Left ventricle myocardium inferior (tissue), 1 donor: ENCODE measurements around the gene C17orf67. TPM values are rescaled to one million over a fixed set of nuclear protein-coding genes. Genes with fewer than 3 reads are reported as not detected.

Experiments
- DNase-seq: peaks from one replicate; pipeline ENCODE4 v3.0.0-alpha.2; 2020
- H3K27ac ChIP-seq: fragments of 200-600 bp; replicated peaks from 2 replicates; pipeline ENCODE4 v1.8.0; 2021
- H3K27me3 ChIP-seq: fragments of 200-600 bp; 2 replicates; pipeline ENCODE4 v1.8.0; 2021; ENCODE audit warnings: low read depth
- H3K36me3 ChIP-seq: fragments of 200-600 bp; 2 replicates; pipeline ENCODE4 v1.8.0; 2021
- H3K4me1 ChIP-seq: fragments of 200-600 bp; 2 replicates; pipeline ENCODE4 v1.8.0; 2021
- H3K4me3 ChIP-seq: fragments of 200-600 bp; 2 replicates; pipeline ENCODE4 v1.8.0; 2021; ENCODE audit warnings: mild to moderate bottlenecking, moderate library complexity
- H3K9me3 ChIP-seq: fragments of 200-600 bp; replicated peaks from 2 replicates; pipeline ENCODE4 v1.8.0; 2021
- intact Hi-C: fragments of 100-400 bp; cut with micrococcal nuclease; formaldehyde crosslinking; loops from one replicate; pipeline ENCODE4 v1.11.0; 2022
- total RNA-seq: library from RNA; stranded (reverse); fragmentation: NEBNext Ultra II Directional; extraction: Animal tissue kit (Norgen Biotek cat#: 25700); gene quantifications from one replicate; pipeline ENCODE4 v1.2.1, GENCODE V29; 2021
- TF ChIP-seq, protein P1 (sequence below): fragments of 200-600 bp; IDR thresholded peaks from 2 replicates; pipeline ENCODE4 v1.8.0; 2021; ENCODE audit warnings: antibody characterized with exemption, mild to moderate bottlenecking, borderline replicate concordance
- donor health status: DM: no; HTN: yes; CAD: no; lungs with severe emphysema.

The C17orf67 gene
- total RNA-seq, 1 donor from 2014 or later = 1.1 TPM

DNA sequence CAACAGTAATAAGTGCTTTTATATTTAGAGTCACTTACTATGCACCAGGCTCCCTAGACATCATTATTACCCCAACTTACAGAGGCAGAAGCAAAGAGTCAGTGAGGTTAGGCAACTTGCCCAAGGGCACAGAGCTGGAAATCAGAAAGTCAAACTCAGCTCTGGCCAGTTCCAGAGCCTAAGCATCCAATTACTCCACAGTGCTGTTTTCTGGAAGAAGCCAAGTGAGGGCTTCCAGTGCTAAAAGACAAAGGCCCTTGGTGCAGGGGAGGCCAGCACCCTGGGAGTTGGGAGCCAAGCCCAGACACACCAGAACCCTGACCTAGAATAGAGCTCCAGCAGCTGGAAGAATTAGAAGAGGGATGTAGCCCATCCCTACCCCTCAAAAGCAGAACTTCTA lies 40.2 kb downstream of the C17orf67 start:
- intact Hi-C loops = no loop called here
- no peaks in the 10 kb centered on the region for H3K27me3 ChIP-seq
- no peak for DNase-seq

DNA sequence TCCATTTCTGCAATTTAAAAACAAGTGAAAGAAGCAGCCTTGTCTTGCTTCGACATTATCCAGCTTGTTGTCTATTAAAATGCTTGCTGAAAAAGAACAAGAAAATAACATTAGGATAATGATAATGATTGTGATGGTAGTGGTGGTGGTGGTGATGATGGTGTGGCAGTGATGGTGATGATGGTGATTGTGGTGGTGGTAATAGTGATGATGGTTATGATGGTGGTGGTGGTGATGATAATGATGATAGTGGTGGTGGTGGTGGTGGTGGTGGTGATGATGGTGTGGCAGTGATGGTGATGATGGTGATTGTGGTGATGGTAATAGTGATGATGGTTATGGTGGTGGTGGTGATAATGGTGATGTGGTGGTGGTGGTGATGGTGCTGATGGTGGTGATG lies 41.5 kb downstream of the C17orf67 start:
- Histone ChIP-seq H3K9me3 (no peaks in the 10 kb centered on the region), H3K4me3 (no peak overlapping the region), H3K36me3 (no peaks in the 10 kb centered on the region), H3K27ac (no peak overlapping the region), H3K4me1 (no peaks in the 10 kb centered on the region), H3K27me3 (no peaks in the 10 kb centered on the region)
- TF ChIP-seq, protein P1, sequence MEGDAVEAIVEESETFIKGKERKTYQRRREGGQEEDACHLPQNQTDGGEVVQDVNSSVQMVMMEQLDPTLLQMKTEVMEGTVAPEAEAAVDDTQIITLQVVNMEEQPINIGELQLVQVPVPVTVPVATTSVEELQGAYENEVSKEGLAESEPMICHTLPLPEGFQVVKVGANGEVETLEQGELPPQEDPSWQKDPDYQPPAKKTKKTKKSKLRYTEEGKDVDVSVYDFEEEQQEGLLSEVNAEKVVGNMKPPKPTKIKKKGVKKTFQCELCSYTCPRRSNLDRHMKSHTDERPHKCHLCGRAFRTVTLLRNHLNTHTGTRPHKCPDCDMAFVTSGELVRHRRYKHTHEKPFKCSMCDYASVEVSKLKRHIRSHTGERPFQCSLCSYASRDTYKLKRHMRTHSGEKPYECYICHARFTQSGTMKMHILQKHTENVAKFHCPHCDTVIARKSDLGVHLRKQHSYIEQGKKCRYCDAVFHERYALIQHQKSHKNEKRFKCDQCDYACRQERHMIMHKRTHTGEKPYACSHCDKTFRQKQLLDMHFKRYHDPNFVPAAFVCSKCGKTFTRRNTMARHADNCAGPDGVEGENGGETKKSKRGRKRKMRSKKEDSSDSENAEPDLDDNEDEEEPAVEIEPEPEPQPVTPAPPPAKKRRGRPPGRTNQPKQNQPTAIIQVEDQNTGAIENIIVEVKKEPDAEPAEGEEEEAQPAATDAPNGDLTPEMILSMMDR = no peak
- intact Hi-C loops = no loop called here
- no peak for DNase-seq

More for the DNA sequence above, 40.2 kb downstream of the C17orf67 start:
- H3K36me3 ChIP-seq = no peaks in the 10 kb centered on the region
- TF ChIP-seq, protein P1 = no peak
- H3K4me1 ChIP-seq = no peaks in the 10 kb centered on the region
- no peaks in the 10 kb centered on the region for H3K9me3 ChIP-seq
- H3K27ac ChIP-seq = no peak overlapping the region
- H3K4me3 ChIP-seq = no peak overlapping the region

DNA sequence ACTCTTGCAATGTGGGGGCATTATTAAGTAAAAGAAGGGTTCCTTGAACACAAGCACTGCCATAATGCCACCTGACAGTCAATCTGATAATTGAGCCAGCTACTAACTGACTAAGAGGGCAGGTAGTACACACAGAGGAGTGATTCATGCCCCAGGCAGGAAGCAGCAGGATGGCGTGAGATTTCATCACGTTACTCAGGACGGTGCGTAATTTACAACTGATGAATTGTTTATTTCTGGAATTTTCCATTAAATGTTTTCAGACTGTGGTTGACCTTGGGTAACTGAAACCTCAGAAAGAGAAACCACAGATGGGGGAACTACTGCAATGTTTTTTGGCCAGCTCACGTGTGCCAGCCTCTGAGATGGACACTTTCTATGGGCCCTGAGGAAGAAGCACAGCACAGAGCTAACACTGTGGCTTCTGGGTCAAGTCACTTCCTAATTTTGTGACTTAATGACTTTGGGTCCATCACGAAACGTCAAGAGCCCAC lies 46.7 kb downstream of the C17orf67 start:
- Histone ChIP-seq H3K36me3 (no peaks in the 10 kb centered on the region), H3K27ac (no peak overlapping the region), H3K27me3 (peaks cover 1% of the 10 kb centered on the region), H3K4me1 (no peaks in the 10 kb centered on the region), H3K4me3 (no peak overlapping the region), H3K9me3 (no peaks in the 10 kb centered on the region)
- intact Hi-C loops = no loop called here
- no peak for DNase-seq
- TF ChIP-seq, protein P1 = no peak

DNA sequence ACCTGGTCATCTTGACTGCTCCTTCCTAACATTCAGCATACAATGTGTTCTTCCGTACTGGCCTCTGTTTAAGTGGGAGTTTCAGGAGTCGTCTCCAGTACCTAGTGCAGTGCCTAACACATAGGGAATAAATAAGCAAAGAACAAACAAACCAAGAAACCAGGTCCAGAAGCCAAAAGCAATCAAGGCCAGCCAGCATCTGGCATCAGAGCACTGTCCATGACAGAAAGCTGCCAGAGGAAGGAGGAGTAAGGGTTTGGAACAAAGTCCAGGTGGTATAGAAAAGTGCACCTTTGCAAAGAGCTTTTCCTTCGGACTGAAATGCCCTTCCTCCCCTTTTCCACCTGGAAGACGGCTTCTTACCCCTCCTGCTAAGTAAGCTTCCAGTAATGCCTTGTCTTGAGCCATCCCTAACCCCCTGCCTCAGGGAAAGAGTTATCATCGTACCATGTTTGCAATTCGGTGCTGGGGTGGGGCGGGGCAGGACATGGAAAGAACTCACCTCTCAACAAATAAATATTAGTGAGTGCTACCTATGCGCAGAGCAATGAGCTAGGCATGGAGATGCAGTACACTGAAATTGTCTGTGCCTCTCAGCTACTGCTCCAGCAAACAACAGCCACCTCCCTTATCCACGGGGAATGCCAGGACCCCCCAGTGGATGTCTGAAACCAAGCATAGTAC lies 47.6 kb downstream of the C17orf67 start:
- H3K4me1 ChIP-seq = no peaks in the 10 kb centered on the region
- H3K27ac ChIP-seq = no peak overlapping the region
- no peaks in the 10 kb centered on the region for H3K36me3 ChIP-seq
- no peaks in the 10 kb centered on the region for H3K9me3 ChIP-seq
- no peak overlapping the region for H3K4me3 ChIP-seq
- TF ChIP-seq, protein P1 = no peak
- no peak for DNase-seq
- intact Hi-C loops = no loop called here
- peaks cover 10% of the 10 kb centered on the region for H3K27me3 ChIP-seq

DNA sequence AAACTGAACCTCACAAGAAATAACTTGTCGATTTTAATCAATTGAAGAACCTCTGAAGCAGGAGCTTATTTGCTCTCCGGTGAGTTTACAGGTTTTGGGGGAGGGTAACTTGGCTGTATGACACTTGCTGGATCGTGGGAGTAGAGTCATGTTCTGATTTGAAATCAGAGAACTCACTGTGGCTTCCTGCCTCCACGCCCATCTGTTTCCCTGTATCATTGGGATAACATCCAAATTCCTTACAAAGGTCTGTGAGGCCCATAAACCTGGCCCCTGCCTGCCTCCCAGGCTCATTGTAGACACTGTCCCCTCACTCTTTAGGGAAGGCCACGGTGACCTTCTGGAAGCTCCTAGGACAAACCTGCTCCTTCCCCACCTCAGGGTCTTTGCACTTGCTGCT lies 48.3 kb downstream of the C17orf67 start:
- Histone ChIP-seq H3K4me3 (no peak overlapping the region), H3K27me3 (peaks cover 18% of the 10 kb centered on the region), H3K4me1 (peaks cover 2% of the 10 kb centered on the region), H3K36me3 (no peaks in the 10 kb centered on the region), H3K27ac (no peak overlapping the region), H3K9me3 (no peaks in the 10 kb centered on the region)
- no peak for DNase-seq
- intact Hi-C loops = no loop called here
- TF ChIP-seq, protein P1 = no peak
